GM21786 (cell line): Measurements from ENCODE around the gene CCDC14.
A peak's percentile ranks its signal among the peaks of the same experiment; 100 is the strongest.
"Not testable (repeated sequence)": the region's sequence is repeated elsewhere in the genome, so short reads cannot be mapped to it uniquely, and the experiment has no call there.

Source experiments
- ATAC-seq: cut with Tn5 transposase; IDR thresholded peaks from one replicate; pipeline ENCODE4 v1.9.1; 2021; ENCODE audit not compliant: unreplicated experiment

CCDC14 gene

DNA sequence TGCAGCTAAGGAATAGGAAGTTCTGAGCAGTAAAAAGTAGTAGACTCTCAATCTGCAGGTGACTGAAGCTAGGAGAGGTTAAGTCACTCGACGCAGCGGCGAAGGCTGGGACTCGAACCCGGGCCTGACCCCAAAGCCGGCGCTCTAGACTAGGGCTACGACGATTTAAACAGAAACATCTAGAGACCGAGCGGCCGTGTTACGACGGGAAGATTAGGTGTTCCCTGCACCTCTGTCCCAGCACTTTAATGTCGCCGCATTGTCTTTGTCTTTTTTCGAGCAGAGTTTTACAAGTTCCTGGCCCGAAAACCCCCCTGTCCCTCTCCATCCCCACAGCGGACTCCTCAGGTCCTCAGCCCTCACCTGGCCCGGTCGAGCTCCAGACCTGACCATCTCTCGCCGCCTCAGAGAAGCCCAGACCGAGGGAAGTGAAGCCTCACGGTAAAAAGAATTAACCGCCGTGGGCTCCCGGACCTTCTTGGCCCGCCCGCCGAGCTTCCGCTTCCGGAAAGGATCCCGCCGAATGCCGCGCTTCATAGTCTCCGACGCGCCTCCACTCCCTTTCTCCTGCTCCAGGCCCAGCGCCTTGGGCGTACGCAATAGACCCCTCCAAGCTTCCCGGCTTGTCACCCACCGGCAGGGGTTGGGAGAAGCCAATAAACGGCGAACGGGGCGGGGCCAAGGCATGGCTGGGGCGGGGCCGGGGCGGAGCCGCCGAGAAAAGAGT is at the start of gene CCDC14:
TSS of gene CCDC14 (minus strand) at position 449 of the 727 bp plus-strand sequence. CDS start at position 393, 56 bp downstream.
- peak; percentile 76 for ATAC-seq

GRCh38 chr3:124008321-124008720 is 47.3 kb upstream of the CCDC14 start:
- not testable (repeated sequence) for ATAC-seq

DNA sequence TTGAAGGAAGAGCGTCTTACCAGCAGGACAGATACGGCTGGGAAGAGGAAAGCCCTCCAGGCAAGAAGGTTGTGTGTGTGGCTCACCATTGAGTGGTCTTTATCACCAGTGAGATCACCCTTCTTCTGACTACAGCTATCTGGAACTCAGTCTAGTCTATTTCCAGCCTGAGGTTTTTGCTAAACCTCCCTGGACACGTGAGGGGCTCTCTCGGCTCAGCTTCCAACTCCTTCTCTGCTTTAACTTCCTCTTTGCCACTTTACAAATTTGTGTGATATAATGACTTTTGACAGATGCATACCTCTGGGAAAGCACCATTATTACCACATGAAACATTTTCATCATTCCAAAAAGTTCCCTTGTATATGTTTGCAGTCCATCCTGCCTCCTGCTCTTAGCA is 46.2 kb upstream of the CCDC14 start:
- ATAC-seq, result no peak

GRCh38 chr3:124002405-124003079 is 41.5 kb upstream of the CCDC14 start:
- not testable (repeated sequence) for ATAC-seq

DNA sequence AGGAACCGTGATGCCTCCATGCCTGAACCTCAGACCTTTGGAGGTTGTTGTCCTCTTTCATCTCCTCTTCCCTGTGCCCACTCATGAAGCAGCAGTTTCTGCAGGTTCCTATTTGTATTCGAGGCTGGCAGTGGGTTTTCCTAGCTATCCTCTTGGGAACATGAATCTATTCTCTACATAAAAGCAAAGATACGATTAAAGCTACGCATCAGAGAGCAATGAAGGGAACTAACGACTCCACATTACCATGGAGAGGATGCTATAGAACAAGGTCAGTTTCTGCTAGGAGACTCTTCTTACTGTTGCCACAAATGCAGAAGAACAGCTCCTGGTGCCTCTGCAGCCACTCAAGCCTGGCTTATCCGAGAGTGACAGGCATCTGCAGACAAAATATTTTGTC is 40.3 kb upstream of the CCDC14 start:
- not testable (repeated sequence) for ATAC-seq

GRCh38 chr3:123997543-123997942 is 36.5 kb upstream of the CCDC14 start:
- no peak for ATAC-seq

DNA sequence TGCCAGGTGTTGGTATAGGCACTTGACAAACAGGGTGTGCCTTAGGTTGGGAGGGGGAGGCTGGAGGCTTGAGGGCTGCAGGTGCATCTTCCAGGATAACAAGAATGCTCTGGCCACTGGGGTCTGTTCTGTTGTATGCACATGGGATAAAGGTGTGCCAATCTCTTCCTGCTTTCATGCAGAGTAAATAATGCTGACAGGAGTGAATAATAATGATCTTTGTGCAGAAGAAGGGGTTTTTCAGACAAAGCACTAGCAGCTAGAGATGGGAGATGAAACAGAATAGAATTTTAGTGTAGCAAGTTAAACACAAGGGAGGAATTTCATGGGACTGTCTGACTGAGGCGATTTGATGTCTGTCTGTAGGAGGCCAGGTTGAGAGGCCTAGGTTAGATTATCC is 32.8 kb upstream of the CCDC14 start:
- ATAC-seq, result no peak

DNA sequence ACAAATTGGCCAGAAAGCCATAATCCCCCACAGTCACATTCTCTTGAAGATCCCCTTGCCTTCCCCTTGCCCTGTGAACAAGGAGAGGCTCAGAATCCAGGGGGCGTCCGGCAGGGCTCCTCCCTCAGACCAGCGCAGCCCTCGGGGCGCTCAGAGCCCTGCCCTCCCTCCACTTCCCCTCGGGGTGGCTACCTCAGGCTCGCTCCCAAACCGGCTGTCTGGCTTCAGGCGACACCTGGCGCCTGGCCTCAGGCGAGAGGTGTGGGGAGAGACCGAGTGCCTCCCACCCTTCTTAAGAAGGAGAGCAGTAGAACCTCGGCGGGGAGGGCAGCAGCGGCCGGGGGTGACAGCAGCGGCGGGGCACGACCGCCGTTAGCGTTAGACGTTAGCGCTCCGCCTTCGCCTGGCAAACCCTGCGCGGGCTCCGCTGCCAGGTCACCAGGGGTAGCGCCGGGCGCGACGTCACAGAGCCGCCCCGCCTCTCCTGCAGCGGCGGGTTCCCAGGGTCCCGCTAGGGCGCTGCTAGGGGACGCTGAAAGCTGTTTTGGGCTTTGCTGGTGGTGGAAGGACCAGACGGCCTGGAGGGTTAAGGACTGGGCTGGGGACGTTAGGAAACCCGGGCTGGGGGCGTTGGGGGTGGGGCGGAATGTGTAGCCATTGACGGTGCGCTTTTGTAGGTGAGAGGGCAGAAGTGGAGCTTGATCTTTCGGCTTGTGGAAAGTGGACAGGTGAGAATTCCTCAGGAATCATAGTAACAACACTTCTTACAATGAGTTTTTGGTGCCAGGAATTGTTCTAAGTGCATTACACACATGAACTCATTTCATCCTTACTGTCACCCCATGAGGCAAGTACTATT is 30.9 kb upstream of the CCDC14 start, which contains the start of gene ROPN1:
TSS of gene ROPN1 (minus strand) at position 395 of the 859 bp plus-strand sequence. CDS start 11,643 bp downstream, outside the sequence.
- ATAC-seq, result not testable (repeated sequence)

DNA sequence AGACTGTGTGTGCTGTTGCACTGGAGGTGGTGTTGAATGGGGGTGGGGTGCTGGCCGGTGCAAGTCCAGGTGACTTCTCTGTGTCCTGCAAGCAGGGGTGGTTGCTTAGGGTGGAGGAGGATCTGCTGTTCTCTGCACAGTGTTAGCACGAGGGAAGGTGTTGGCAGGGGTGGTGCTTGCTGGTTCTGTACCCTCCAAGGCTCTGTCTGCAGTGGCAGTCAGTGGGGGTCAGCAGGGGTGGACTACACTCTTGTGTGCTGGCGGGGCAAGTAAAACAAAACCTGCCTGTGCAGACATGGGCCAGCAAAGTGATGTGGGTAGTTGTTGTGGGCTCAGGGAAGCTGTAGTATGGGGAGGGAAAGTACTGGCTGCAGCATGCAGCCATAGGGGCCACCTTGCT is 25.4 kb upstream of the CCDC14 start:
- ATAC-seq, result no peak

GRCh38 chr3:123984957-123985356 is 23.9 kb upstream of the CCDC14 start:
- no peak for ATAC-seq

- ATAC-seq, result no peak
These were observed 23.3 kb upstream of the CCDC14 start for GRCh38 chr3:123984350-123984749.

GRCh38 chr3:123981317-123981716 is 20.3 kb upstream of the CCDC14 start:
- ATAC-seq, result not testable (repeated sequence)

DNA sequence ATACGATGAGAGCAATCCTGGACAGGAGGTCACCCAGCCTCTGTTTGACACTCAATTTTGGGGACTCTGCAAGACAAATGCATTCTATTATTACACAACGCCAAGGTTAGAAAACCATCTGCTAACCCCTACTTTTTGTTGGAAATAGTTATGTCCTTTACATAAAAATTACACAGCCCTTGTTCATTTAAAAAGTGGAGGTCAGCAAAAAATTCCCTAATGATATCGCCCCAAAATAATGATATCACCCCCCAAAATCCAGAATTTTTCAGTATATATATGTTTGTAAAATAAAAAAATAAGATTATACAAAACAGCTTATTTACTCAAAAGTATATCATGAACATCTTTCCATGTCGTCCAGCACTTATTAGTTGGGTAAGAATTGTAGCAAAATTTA is 19.5 kb upstream of the CCDC14 start:
- ATAC-seq, result no peak

GRCh38 chr3:123979525-123980501 is 18.8 kb upstream of the CCDC14 start:
- not testable (repeated sequence) for ATAC-seq

DNA sequence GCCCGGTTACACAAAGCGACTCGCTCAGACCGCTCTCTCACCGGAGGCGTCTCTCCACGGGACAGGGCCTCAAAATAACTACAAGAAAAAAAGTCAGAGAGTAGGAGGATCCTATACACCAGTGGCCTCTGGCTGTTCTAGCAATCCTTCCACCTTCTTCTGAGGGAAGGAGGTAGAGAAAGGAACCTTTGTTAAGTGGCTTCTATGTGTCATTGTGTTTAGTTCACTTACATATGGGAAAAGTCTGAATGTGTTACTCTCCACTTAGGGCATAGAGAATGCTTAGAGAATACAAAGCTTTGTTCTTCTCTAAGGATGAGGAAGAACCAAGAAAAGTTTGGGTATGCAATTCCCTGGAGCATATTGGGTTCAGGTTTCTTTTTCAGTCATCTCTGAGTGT is 15.9 kb upstream of the CCDC14 start:
- not testable (repeated sequence) for ATAC-seq

GRCh38 chr3:123976181-123976898 is 15.3 kb upstream of the CCDC14 start:
- not testable (repeated sequence) for ATAC-seq

DNA sequence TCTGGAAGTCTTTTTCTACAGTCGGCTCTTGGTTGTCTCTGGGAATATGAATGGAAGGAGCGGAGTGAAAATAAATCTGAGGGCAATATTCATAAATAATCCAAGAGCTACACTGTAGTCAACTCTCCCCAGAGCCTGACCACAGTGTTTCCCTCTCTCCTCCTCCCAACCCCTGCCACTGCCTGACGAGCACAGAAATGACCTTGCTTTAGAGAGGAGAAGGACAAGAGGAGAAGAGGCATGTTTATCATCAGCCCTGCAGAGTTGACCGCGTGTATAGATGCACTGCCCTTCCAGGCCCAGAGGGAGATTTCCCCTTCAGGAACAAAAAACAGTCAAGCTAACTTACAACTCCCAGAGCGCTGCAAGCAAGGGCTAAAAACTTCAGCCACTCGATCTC is 14.0 kb upstream of the CCDC14 start:
- not testable (repeated sequence) for ATAC-seq

DNA sequence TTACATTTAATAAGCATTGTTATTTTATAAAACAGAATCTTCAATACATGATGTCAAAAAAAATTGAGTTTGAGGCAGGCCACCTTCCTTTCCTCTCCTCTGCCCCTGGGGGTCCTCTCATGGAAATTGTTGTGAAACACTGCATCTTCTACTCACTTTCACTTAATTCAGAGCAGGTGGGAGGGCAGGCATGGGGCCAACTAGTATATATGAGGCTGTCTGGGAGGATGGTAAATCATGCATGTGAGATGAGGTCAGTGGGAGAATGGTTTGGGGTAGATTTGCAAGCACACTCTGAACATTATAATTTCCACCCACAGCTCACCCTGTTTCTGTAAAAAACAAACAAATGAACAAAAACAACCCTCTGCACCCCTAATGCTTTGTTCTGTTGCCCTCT is 10.4 kb upstream of the CCDC14 start:
- no peak for ATAC-seq

DNA sequence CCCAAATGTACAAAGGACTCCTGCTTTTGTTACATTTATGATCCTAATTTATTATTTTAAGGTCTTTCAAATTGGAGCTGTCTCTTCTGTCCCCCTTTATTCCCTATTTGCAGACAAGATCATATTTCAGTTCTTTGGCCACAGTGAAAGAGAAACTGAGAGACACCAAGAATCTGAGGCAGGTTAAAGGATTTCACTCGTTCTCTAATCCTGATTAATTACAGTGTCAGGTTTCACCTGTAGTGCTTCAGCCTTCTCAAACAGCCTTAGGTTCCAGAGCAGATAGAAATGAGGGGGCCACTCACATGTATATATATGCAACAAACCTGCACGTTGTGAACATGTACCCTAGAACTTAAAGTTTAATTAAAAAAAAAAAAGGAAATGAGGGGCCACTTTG is 6.2 kb upstream of the CCDC14 start:
- ATAC-seq, result not testable (repeated sequence)
